Pulmonary artery endothelial cell (primary cell): ENCODE results near the gene TUT1. TPM values are rescaled to one million over a fixed set of nuclear protein-coding genes. Genes with fewer than 3 reads are reported as not detected.

Experiments used
- DNase-seq: peaks from one replicate; pipeline ENCODE4 v3.0.0-alpha.2; 2011; ENCODE audit warnings: low read depth, low spot score
- total RNA-seq: library from RNA; depleted of rRNA; stranded (reverse); fragments of >200 nt; gene quantifications from 2 replicates; pipeline ENCODE4 v1.2.3, GENCODE V29; 2014

Gene TUT1
- total RNA-seq, 1 donor from 2014 or later, result 9.6 TPM

DNA sequence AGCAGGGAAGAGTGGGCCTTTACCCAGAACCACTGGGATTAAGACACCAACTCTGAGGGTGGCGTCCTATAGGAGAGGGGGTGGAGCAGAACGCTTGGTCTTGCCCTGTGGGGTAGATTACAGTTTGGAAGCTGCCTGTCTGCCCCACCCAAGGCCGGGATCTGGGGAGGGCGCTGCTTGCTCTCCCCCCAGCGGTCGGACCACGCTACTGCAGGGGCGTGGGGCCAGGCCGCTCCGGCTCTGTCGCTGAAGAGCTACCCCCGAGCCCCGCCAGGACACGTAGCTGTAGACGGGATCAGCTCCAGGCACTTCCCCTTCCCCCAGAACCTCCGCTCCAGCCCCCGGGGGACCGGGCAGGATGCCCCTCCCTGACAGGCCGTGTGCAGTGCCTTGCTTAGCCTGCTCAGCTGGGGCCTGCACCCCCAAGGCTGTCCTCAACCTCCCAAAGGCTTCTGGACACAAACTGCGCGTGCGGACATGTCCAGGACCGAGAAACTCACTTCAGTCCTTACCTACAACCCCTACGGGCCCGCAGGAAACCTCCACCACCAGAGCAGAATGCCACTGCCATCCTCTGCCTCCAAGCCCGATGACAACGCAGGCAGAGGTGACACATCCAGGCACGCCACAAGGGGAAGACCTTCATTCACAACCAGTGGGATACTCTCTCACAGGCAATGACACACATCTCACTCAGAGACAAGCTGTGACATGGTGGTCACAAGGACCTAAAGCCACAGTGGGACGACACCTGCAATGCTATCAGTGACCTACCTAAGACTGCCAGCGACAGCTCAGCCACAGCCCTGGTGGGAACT lies 48.4 kb downstream of the TUT1 start:
- DNase-seq, result no peak

DNA sequence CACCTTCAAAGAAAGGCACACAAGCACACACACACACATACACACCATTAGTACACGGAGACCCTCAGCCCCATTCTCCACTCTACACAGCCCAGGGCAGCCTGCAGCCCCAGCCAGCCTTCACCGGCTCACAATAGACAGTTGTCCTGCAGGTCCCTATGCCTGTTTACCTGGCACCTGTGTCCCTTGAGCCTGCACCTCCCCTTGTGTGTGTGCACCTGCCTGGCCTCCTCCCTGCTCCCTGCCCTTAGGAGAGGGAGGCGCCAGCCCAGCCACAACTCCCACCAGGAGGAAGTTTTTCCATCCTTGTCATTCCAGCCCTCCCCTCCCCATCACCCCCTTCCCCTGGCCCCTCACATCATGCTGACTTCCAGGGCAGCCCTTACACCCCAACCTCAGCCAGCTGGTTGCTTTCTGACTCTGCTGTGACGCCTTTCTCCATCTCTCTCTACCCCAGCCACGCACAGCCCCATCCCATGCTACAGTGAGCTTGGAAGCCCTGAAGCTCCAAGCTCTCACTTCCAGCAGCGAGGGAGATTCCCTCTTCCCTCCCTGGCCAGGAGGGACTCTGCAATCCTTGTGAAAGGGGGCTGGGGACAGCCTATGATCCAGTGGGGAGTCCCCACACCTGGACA lies 49.1 kb downstream of the TUT1 start:
- no peak for DNase-seq

DNA sequence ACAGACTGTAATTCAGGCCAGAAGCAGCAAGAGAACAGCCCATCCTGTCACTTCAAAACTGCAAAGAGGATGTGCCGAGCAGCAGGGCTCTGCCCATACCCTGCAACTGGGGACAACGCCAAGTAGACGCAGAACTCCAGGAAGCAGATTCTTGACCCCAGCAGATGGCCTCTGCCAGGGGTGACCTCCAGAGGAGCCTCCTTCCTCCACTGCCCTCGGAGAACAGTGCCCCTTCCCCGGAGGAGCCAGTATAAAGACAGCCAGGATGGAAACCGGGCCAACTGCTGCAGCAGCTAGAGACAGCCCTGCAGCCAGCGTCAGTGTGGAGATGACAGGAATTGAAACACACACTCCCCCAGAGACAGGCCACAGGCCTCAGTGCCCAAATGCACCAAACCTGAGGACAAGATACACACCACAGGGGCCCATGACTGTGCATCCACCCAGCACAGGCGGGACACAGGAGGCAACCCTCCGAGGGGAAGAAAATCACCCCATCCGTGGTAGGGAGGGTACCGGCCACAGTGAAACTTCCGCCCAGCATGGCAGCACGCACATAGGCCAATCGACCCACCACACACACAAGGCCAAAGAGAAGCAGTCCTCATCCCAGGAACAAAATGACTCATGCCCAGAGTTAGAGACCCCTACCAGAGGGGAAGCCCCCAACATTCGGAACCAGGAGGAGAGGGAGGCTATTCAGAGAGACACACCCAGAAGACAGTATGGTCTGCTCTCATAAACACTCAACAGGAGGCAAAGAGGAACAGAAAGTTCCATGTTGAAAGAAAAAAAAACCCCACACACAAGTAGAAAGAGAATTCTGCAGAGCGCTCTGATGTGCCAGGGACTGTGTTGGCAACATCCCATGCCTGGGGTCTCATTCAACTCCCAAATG lies 50.3 kb downstream of the TUT1 start:
- no peak for DNase-seq

- DNase-seq, result no peak
Measured at GRCh38 chr11:62539238-62539925, 51.9 kb downstream of the TUT1 start.

GRCh38 chr11:62538470-62539237 lies 52.7 kb downstream of the TUT1 start:
- no peak for DNase-seq

GRCh38 chr11:62536301-62536957 lies 54.9 kb downstream of the TUT1 start:
- no peak for DNase-seq

DNA sequence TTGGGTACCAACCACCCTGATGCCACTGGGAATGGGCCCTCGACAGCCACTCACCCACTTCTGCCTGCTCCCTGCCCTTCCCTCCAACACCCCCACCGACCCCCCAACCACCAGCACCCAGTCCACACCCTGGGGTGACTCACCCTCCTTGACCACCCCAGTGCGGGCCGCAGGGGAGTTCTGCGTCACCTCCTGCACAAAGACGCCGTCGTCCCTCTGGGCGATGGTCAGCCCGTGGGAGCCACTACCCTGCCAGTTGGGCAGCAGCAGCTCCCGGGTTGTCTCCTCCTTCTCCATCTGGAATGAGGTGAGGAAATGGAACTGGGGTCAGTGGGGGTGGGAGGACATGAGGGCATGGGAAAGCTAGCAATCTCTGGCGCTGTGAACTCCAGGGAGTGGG lies 55.5 kb downstream of the TUT1 start:
- DNase-seq, result no peak

DNA sequence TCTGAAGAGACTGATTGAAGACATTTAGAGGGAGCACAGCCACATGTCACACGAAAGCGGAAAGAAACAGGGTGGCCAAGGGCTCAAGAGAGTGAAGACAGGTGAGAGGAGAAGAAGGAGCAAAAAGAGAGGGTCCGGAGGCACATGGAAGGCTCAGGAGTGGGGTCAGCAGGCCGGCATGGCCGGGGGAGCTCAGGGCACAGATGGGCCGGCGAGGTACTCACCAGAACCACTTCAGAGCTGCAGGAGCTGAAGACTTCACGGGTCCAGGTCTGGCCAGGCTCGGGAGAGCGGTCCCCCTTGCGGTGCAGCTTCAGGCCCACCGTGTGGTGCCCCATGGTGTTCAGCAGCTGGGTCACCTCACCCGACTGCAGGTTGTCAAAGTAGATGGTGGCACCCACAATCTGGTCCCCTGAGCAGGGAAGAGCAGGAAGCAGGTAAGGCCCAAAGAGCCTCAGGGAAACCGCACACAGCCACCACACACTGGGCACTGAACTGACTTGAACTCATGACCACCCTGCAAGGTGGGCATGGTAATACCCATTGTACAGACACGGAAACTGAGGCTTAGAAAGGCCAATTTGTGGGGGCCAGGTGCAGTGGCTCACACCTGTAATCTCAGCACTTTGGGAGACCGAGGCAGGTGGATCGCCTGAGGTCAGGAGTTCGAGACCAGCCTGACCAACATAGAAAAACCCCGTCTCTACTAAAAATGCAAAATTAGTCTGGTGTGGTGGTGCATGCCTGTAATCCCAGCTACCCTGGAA lies 56.4 kb downstream of the TUT1 start:
- no peak for DNase-seq

DNA sequence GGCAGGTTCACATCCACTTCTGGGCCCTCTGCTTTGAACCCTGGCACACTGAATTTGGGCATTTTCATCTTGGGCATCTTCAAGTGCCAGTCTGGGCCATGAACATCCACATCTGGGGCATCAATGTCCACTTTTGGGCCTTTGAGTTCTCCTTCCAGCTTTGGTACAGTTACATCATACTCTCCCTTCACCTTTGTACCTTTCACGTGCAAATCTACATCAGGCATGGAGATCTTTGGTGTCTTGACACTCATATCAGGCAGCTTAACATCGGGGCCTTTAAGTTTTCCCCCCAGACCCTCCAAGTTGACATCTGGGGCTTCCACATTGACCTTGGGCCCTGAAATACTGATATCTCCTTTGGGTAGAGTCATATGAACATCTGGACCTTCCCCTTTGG lies 59.2 kb downstream of the TUT1 start:
- no peak for DNase-seq

Other genes with a start within 250 kb of the TUT1 start
- not detected in 2 replicates for gene SCGB1A1, start 172.5 kb downstream of the TUT1 start, total RNA-seq
- gene AHNAK, start 44.7 kb downstream of the TUT1 start, total RNA-seq, result 479 and 591 TPM in 2 replicates
- gene EEF1G, start 17.6 kb downstream of the TUT1 start, total RNA-seq, result 1,341 and 1,809 TPM in 2 replicates
- gene MTA2, start 10.3 kb upstream of the TUT1 start, total RNA-seq, result 262 and 269 TPM in 2 replicates
- gene EML3, start 21.3 kb upstream of the TUT1 start, total RNA-seq, result 32.1 and 34.8 TPM in 2 replicates
- 6.1 and 11.1 TPM in 2 replicates for gene ROM1, start 21.7 kb upstream of the TUT1 start, total RNA-seq
- gene B3GAT3, start 30.5 kb upstream of the TUT1 start, total RNA-seq, result 17.0 and 19.3 TPM in 2 replicates
- 272 and 287 TPM in 2 replicates for gene GANAB, start 55.1 kb upstream of the TUT1 start, total RNA-seq
- 25.5 and 26.2 TPM in 2 replicates for gene INTS5, start 61.8 kb upstream of the TUT1 start, total RNA-seq
- 40.5 and 49.2 TPM in 2 replicates for gene C11orf98, start 73.7 kb upstream of the TUT1 start, total RNA-seq
- gene CSKMT, start 73.8 kb upstream of the TUT1 start, total RNA-seq, result 7.5 TPM in 2 replicates
- gene UQCC3, start 80.2 kb upstream of the TUT1 start, total RNA-seq, result 10.0 and 13.0 TPM in 2 replicates
- gene LBHD1, start 80.7 kb upstream of the TUT1 start, total RNA-seq, result 2.3 and 3.3 TPM in 2 replicates
- gene UBXN1, start 87.5 kb upstream of the TUT1 start, total RNA-seq, result 153 and 182 TPM in 2 replicates
- gene LRRN4CL, start 98.0 kb upstream of the TUT1 start, total RNA-seq, result under 0.01 and 0.04 TPM in 2 replicates
- gene BSCL2, start 115.9 kb upstream of the TUT1 start, total RNA-seq, result 18.8 and 20.9 TPM in 2 replicates
- gene GNG3, start 116.2 kb upstream of the TUT1 start, total RNA-seq, result not detected in 2 replicates
- gene HNRNPUL2, start 135.9 kb upstream of the TUT1 start, total RNA-seq, result 11.6 and 14.2 TPM in 2 replicates
- 32.8 and 34.2 TPM in 2 replicates for gene TTC9C, start 137.0 kb upstream of the TUT1 start, total RNA-seq
- 8.7 and 12.1 TPM in 2 replicates for gene ZBTB3, start 162.6 kb upstream of the TUT1 start, total RNA-seq
- gene POLR2G, start 170.1 kb upstream of the TUT1 start, total RNA-seq, result 58.6 and 85.9 TPM in 2 replicates
- 20.3 and 29.1 TPM in 2 replicates for gene TAF6L, start 179.9 kb upstream of the TUT1 start, total RNA-seq
- 25.2 and 30.3 TPM in 2 replicates for gene TMEM179B, start 195.9 kb upstream of the TUT1 start, total RNA-seq
- 12.5 and 14.1 TPM in 2 replicates for gene TMEM223, start 200.5 kb upstream of the TUT1 start, total RNA-seq
- 14.8 and 38.9 TPM in 2 replicates for gene NXF1, start 213.9 kb upstream of the TUT1 start, total RNA-seq
- 35.9 and 39.6 TPM in 2 replicates for gene STX5, start 240.5 kb upstream of the TUT1 start, total RNA-seq
- 0.26 TPM in 1 of 2 replicates, not detected in the other for gene TEX54, start 241.3 kb upstream of the TUT1 start, total RNA-seq
- gene WDR74, start 248.1 kb upstream of the TUT1 start, total RNA-seq, result 71.1 and 71.2 TPM in 2 replicates